GM21526 (cell line): ENCODE measurements around the gene MEN1.

ENCODE experiments used
- ATAC-seq: cut with Tn5 transposase; IDR thresholded peaks from one replicate; pipeline ENCODE4 v1.9.1; 2021; ENCODE audit warnings: moderate library complexity; ENCODE audit not compliant: unreplicated experiment, low FRiP score

Gene MEN1

GRCh38 chr11:64765851-64766665, 44.3 kb downstream of the MEN1 start:
- ATAC-seq: no peak

GRCh38 chr11:64765291-64765850, 45.0 kb downstream of the MEN1 start:
- no peak for ATAC-seq

- no peak for ATAC-seq
Measured at GRCh38 chr11:64764753-64765152, 45.6 kb downstream of the MEN1 start.

GRCh38 chr11:64764040-64764611, 46.2 kb downstream of the MEN1 start:
- ATAC-seq: no peak

GRCh38 chr11:64763526-64764039, 46.8 kb downstream of the MEN1 start:
- ATAC-seq: no peak

GRCh38 chr11:64762674-64763525, 47.5 kb downstream of the MEN1 start:
- ATAC-seq: no peak

- ATAC-seq: no peak
Measured at GRCh38 chr11:64762277-64762673, 48.1 kb downstream of the MEN1 start.

- ATAC-seq: no peak
Measured at GRCh38 chr11:64760759-64761420, 49.5 kb downstream of the MEN1 start.

GRCh38 chr11:64759722-64760719, 50.3 kb downstream of the MEN1 start, which contains the start of gene PYGM:
Gene PYGM (minus strand): TSS chr11:64759974. CDS start chr11:64759898, 76 bp downstream.
- ATAC-seq: no peak

GRCh38 chr11:64759131-64759721, 51.1 kb downstream of the MEN1 start:
- ATAC-seq: no peak

- no peak for ATAC-seq
Measured at GRCh38 chr11:64758330-64759079, 51.8 kb downstream of the MEN1 start.

GRCh38 chr11:64757549-64758329, 52.6 kb downstream of the MEN1 start:
- ATAC-seq: no peak

- ATAC-seq: no peak
Measured at GRCh38 chr11:64755681-64756361, 54.5 kb downstream of the MEN1 start.

GRCh38 chr11:64754919-64755662, 55.3 kb downstream of the MEN1 start:
- ATAC-seq: no peak

GRCh38 chr11:64754124-64754918, 56.0 kb downstream of the MEN1 start:
- no peak for ATAC-seq
